ENCODE measurements around the gene NUP214.

Gene NUP214

DNA sequence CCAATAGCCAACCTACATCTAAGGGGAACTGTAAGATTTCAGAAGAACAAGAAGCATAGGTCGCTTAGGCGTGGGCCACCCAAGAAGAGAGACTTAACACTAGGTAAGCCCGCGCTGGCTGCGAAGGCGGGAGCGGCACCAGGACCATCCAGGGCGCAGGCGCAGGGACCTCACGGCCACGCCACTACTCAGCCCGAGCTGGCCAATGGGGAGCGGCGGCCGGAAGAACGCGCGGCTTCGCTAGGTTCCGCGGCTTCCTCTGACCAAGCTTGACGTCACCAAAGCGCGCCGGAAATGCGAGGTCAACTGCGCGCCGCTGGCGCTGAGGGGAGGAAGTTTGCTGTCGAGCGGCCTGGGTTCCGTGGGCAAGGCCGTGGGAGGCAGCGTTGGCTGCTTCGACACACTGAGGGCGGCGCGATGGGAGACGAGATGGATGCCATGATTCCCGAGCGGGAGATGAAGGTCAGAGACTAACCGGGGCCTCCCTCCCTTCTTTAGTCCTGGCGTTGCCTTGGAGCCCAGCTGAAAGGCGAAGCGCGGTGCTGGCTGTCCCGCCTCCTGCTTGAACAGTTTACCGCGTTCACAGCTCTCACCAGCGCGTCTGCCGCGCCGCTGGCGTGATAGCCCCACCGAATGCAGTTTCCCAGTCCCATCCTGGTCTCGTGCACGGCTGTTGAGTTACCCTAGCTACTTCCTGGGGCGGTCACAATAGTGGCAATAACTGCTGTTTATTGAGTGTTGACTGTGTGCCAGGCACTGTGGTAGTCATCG is at the start of gene NUP214:
Gene NUP214, plus strand, starts transcription at position 299 of the 771 bp plus-strand sequence. Its CDS starts 119 bp downstream, at position 418.
- DNase-seq, result peak; percentile 95

- DNase-seq, result no peak
These were observed 48.8 kb upstream of the NUP214 start for GRCh38 chr9:131076347-131077195.

DNA sequence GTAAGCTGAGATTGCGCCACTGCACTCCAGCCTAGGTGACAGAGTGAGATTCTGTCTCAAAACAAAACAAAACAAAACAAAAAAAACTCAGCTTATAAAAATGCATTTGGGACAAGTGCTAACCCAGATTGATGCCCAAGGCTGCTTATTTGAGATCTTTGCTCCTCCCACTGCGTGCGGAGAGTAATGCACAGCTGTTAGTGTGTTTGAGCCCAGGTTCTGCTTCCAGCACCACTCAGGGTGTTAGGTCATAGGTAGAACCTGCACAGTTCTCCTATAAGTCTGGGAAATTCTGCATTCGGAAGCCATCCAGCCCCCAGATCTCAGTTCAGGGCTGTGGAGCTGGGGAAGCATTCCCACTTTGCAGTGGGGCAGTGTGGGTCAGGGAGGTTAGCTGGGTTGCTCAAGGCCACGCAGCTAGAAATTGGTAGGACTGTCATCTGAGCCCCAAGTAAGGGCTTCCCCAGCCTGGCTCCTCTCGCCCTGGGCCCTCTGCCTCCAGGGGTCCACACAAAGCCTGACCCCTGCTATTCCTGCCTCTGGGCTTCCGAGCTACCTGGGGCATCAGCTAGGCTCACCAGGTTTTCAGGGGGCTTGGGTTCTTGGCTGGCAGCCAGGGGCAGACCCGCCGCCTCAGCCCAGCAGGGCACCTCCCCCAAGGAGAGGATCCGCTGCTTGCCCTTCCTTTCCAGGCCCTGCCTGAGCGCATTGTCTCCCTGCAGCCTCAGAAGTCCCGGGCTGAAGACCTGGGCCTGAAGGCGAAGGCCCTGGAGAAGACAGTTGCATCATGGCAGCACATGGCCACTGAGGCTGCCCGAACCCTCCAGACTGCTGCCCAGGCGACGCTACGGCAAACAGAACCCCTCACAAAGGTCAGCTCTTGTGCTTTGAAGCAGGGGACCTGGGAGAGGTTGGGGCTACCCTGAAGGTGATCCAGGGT is 46.7 kb upstream of the NUP214 start:
- no peak for DNase-seq

- no peak for DNase-seq
These were observed 44.8 kb upstream of the NUP214 start for GRCh38 chr9:131080589-131080988.

- no peak for DNase-seq
These were observed 43.5 kb upstream of the NUP214 start for GRCh38 chr9:131081868-131082267.

GRCh38 chr9:131082774-131083512 is 42.4 kb upstream of the NUP214 start:
- DNase-seq, result no peak

DNA sequence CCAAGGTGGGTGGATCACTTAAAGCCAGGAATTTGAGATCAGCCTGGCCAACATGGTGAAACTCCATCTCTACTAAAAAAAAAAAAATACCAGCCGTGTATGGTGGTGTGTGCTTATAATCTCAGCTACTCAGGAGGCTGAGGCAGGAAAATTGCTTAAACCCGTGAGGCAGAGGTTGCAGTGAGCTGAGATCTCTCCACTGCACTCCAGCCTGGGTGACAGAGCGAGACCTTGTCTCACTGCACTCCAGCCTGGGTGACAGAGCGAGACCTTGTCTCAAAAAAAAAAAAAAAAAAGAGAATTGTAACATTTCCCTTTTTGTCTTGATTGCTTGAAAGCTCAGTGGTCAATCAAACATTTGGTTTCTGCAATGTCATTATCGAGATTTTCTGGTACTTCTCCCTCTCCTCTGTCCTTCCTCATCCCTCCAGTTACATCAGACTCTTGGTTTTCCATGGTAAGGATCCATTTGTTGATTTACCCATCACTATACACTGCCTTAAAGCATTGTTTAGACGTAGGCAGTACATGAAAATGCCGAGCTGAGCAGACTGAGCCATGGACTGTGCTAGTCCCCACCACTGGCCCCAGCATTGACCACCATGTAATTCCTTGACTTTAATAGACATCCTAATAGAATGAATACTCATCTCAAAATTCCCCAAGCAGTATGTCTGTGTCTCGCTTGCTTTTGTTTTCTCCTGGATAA is 40.6 kb upstream of the NUP214 start:
- DNase-seq, result no peak

DNA sequence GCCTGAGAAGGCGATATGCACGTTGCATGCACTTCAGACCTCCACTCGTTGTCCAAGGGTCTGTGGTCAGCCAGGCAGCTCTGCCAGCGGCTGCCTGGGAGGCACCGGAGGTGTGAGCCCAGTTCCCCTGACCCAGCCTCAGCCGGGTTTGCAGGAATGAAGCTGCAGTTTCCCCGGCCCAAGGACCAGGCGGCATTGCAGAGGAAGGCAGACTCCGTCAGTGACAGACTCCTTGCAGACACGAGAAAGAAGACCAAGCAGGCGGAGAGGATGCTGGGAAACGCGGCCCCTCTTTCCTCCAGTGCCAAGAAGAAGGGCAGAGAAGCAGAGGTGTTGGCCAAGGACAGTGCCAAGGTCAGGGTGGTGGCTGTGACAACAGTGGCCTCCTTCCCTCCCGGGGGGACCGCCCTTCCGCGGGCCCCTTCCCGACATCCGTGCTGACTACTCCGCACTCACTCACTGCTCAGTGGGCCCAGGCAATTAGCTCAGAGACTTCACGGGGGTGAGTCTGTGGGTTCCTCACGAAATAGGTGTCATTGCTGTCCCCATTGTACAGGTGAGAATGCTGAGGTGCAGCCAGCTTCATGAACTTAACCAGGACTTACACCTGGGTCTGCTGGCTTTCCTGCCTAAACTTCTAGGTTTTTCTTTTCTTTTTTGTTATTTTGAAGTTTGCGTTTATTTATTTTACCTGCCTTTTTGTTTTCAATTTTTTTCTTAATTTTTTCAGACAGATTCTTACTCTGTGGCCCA is 39.8 kb upstream of the NUP214 start:
- no peak for DNase-seq

DNA sequence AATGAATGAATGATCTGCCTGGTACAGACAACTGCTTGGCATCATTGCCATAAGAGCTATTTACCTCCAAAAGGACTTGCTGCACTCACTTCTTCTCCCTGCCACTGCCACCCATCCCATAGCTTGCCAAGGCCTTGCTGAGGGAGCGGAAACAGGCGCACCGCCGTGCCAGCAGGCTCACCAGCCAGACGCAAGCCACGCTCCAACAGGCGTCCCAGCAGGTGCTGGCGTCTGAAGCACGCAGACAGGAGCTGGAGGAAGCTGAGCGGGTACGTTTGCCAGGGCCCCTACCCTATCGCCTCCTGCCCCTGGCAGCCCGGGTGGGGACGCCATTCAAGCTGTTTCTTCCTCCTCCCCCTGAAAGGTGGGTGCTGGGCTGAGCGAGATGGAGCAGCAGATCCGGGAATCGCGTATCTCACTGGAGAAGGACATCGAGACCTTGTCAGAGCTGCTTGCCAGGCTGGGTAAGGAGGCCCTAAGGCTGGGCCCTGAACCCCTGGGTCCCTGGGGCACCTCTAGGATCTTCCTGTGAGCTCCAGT is 38.0 kb upstream of the NUP214 start:
- DNase-seq, result peak; percentile 50

GRCh38 chr9:131090025-131090787 is 35.2 kb upstream of the NUP214 start:
- DNase-seq, result no peak

- DNase-seq, result peak; percentile 7
These were observed 33.9 kb upstream of the NUP214 start for GRCh38 chr9:131091352-131091992.

GRCh38 chr9:131092030-131092429 is 33.4 kb upstream of the NUP214 start:
- no peak for DNase-seq

DNA sequence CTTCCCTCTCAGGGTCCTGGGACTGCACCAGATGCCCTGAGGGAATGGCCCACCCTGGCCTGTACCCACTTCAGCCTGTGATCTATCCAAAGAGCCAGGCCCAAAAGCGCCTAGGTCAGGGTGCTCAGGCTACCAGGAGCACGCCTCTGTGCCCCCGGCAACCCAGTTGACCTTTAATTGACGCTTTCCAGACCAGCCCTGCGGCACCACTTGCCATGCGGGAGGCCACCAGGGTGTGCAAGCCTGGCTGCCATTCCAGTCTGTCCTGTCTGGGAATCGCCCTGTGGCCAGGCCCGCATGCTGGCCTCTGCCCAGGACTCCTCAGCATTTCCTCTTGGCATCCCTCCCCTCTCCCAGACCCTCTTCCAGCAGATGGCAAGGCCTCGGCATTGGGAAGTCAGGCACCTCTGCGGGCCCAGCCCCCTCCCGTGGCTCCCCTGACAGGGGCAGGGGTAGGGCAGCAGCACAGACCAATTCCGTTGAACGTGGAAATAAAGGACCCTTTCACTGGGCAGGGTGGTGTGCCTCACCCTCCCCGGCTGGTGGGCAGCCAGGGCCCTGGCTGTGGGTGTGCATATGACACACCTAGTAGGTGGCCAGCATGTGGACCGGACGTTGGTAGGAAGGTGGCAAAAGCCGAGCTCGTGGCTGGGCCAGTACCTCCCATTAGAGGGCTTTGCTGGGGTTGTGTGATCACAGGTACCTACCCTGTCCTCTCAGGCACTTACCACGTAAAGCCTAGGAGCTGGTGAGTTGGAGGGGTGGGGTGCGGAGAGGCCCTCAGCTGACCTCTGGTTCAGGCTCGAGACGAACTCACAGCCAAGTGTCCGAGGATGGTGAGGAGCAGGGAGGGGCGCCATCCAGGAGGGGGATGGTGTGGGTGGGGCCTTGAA is 32.6 kb upstream of the NUP214 start:
- DNase-seq, result no peak

DNA sequence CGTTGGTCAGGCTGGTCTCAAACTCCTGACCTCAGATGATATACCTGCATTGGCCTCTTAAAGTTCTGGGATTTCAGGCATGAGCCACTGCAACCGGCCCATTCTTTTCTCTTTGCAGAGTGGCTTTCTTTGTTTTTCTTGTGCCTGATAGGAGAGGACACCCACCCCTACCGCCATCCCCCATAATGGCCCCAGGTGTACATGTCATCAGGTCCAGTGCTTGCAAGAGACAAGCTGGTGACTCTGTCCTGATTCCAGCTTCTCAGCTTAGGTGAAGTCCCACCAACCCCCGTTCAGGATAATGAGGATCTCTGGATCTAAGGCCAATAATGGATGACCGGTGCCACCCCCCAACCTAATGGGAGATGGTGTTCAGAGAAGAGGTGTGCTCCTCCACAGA is 31.4 kb upstream of the NUP214 start:
- no peak for DNase-seq

DNA sequence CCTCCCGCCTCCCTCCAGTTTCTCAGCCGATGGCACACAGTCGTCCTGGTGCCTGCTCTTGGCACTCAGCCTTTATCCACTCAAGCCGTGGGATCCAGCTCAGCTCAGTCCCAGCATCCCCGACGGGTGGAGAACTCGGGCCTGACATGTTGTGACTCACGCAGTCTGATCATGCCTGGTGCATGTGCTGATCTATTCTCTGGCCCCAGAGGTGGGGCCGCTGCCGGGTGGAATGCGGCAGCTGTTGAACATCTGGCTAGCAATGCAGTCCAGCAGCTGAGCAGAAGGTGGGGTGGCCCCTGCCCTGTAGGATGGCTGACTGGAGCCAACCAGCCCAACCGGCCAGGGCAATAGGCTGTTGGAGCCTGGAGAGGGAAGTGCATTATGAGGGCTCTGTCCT is 30.8 kb upstream of the NUP214 start:
- DNase-seq, result no peak

DNA sequence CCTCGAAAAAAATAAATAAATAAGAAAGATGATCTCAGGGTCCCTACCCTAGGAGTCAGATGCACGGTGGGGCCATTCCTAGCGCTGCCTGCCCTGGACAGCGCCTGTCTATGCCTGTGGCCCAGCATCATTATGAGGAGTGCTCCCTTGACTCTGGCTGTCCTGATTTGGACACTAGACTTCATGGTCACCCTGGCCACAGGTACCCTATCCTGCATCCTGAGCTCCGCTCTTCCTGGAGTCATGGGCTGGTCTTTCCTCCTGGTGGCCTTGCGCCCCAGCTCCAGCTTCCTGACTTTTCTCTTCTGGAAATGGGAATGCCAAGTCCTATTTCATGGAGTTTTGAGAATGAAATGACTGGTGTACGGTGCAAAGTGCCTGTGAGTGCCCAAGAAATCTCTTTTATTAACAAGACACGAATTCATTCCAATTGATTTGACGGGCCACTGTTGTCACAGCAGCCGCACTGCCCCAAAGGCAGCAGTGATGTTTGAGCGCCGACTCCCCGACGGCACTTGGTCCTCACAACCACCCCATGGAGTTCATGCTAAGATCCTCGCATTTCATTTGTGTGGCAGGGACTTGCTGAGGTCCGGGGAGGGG is 29.6 kb upstream of the NUP214 start:
- DNase-seq, result no peak

DNA sequence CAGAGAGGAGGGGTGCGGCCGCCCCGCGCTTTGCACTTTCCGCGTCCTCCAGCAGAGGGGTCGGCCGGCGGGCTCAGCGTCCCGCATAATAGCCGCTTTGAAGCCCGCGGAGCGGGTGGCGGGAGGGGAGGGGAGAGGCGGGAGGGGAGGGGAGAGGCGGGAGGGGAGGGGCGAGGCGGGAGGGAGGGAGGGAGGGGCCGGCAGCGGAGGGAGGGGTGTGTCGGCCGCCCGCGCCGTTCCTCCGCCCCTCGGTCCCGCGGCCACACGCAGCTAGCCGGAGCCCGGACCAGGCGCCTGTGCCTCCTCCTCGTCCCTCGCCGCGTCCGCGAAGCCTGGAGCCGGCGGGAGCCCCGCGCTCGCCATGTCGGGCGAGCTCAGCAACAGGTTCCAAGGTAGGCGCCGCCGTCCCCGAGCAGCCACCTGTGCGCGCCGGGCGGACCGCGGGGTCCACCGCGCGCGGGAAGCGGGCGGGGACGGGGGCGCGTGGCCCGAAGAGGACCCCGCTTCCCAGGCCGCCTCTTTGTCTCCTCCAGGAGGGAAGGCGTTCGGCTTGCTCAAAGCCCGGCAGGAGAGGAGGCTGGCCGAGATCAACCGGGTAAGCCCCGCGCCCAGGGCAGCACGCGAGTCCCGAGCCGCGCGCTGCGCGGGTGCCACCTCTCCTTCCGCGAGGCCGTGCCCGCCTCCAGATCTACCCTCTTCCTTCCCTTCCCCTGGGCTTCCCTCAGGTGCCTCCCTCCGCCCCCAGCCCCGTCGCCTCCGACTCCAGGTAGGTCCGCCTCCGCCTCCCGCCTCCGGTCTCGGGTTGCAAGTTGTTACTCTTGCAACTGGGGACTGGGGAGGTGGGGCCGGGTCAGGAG is 28.9 kb upstream of the NUP214 start, which contains the start of gene AIF1L:
Gene AIF1L, plus strand, starts transcription at position 263 of the 857 bp plus-strand sequence. Its CDS starts 99 bp downstream, at position 362.
- peak; percentile 34 for DNase-seq
